SK-N-DZ (cell line): Measurements from ENCODE around the gene CSAD. TPM values are rescaled to one million over a fixed set of nuclear protein-coding genes. Genes with fewer than 3 reads are reported as not detected.

Experiments
- DNase-seq: peaks from one replicate; pipeline ENCODE4 v3.0.0-alpha.2; 2015; ENCODE audit warnings: low spot score
- polyA plus RNA-seq, 2 experiments: library from polyadenylated mRNA; depleted of rRNA; stranded (reverse); fragments of >200 nt; gene quantifications; 2 replicates each; pipeline ENCODE4 v1.2.3, GENCODE V29; 2014

CSAD gene, protein sequence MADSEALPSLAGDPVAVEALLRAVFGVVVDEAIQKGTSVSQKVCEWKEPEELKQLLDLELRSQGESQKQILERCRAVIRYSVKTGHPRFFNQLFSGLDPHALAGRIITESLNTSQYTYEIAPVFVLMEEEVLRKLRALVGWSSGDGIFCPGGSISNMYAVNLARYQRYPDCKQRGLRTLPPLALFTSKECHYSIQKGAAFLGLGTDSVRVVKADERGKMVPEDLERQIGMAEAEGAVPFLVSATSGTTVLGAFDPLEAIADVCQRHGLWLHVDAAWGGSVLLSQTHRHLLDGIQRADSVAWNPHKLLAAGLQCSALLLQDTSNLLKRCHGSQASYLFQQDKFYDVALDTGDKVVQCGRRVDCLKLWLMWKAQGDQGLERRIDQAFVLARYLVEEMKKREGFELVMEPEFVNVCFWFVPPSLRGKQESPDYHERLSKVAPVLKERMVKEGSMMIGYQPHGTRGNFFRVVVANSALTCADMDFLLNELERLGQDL
- polyA plus RNA-seq (2014; cell fraction: cytosol; rRNA removed), result 8.3 and 10.5 TPM in 2 replicates
- 54.6 and 66.7 TPM in 2 replicates for polyA plus RNA-seq (2014; cell fraction: nucleus; rRNA removed)

DNA sequence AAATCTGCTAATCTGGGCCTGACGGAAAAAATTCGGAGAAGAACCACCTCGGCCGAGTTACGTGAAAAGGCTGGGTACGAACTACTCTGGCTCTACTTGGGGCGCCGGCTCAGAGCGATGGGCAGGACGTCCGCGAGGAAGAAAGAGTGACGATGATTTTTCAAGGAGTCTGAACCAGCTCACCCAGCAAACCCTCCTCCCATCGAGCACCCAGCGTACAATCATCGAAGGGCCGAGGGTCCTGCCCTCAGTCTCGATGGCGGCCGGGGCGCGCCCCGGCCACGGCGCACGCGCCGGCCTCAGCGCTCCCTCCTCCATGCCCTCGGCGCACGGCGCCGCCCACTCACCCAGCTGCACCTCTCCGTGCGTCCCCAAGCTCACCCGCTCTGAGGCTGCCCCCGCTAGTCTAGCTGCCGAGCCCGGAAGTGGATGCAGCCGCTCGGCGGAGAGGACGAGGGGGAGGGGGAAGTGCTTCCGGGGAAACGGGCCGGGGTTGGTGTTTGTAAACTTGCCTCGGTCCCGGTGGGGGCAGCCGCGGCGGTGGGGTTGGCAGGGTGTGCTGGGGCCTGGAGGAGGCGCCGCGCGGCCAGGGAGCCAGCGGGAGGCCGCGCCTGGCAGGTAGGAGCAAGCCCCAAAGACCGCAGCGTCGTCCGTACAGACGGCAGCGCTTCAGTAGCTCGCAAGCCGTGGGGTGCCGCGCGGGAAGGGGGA lies at the start of gene CSAD, which contains the start of gene ZNF740:
TSS of gene CSAD (minus strand) at position 706 of the 711 bp plus-strand sequence. CDS start 7,455 bp downstream, outside the sequence.
TSS of gene ZNF740 (plus strand) at position 503 of the 711 bp plus-strand sequence. CDS start 1,262 bp downstream, outside the sequence.
- peak; percentile 99 for DNase-seq

DNA sequence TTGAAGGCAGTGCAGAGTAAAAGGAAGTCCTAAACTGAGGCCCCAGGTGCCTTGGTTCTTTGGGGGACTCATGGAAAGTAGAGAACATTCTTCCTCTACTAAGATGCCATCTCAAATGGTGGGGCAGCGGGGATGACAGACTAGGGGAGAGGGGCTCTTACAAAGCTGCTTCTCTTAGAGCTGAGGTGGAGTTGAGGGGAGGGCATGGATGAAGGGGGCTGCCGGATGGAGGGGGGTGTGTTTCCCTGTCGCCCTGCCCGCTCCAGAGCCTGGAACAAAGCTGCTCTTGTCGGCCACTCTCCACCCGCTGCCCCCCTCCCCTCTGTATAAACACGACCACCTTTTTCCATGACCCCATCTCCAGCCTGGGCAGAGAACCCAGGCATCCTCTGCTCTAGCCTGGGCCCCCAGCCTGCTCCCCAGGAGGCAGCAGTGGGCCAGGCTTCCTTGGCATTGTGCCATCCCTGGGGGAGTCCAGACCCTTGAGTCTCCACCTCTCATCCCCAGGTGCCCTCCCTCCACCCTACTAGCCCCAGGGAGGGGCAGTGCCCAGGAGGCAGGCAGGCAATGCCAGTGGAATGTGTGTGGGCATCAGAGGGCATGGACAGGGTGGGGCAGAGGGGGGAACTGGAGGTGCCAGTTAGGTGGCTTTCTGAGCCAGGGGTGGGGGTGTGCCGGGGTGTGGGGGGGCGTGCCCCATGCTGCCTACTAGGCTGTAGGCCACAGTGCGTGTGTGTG lies 49.6 kb upstream of the CSAD start:
- DNase-seq, result no peak

DNA sequence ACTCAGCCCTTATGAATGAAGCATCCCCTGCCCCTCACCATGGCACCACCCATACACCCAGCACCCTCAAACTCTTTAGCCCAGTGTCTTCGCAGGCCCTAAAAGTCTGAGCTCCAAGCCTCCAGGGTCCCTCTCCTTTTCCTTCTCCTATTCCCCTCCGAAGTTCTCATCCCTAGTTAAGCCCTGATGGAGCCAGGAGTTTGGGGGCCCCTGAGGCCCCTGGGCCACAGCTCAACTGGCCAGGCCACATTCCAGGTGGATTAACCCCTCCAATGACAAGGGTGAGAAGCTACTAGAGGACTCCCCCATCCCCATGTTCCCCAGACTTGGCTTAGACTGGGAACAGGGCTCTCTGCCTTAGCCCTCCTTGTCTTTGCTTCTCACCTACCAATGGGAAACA lies 48.7 kb upstream of the CSAD start:
- no peak for DNase-seq

DNA sequence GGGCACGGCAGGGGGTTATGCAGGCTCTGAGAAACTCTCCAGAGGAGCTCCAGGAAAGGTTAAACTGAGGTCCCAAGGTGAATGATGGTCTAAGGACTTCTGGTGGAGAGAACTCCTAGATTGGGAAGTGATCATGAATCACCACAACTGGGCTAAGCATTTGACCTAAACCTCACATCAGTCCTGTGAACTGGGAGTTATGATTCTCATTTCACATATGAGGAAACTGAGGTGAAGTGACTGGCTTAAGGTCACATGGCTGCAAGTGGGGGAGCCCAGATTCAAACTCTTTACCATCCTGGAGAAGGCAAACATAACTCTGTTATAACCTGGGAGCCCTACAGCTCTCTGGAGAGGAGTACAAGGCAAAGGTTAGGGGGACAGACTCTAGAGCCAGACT lies 47.1 kb upstream of the CSAD start:
- DNase-seq, result no peak

DNA sequence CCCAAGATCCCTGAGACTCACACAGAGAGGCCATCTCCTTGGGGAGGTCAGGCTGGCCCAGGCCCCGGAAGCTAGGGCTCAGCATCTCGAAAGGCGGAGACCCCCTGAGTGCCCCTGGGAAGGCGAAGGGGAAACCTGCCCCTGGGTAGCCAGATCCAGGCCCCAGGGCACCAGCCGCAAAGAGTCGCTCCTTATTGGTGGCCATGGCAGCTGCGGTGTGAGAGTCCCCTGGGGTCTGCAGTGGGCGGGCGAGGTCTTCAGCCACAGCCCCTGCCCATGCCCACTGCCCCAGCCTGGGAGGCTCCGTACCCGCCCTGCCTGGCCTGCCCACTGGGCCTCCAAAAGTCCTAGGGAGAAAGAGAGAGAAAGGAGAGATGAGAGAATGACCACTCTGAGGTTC lies 46.6 kb upstream of the CSAD start:
- no peak for DNase-seq

DNA sequence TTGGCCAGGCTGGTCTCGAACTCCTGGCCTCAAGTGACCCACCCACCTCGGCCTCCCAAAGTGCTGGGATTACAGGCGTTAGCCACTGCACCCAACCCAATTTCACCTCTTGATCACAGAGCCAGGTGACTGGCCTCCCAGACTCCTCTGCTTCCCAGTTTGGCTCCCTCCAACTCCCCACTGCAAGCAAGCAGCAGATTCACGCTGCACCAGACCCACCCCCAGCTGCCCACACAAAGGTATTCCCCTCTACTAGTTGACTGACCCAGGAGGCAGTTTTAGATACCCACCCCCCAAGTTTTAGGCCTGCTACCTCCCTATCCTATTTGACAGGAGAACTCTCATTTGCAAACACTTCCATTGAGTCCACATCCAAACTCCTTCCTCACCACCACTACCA lies 46.1 kb upstream of the CSAD start:
- DNase-seq, result no peak

DNA sequence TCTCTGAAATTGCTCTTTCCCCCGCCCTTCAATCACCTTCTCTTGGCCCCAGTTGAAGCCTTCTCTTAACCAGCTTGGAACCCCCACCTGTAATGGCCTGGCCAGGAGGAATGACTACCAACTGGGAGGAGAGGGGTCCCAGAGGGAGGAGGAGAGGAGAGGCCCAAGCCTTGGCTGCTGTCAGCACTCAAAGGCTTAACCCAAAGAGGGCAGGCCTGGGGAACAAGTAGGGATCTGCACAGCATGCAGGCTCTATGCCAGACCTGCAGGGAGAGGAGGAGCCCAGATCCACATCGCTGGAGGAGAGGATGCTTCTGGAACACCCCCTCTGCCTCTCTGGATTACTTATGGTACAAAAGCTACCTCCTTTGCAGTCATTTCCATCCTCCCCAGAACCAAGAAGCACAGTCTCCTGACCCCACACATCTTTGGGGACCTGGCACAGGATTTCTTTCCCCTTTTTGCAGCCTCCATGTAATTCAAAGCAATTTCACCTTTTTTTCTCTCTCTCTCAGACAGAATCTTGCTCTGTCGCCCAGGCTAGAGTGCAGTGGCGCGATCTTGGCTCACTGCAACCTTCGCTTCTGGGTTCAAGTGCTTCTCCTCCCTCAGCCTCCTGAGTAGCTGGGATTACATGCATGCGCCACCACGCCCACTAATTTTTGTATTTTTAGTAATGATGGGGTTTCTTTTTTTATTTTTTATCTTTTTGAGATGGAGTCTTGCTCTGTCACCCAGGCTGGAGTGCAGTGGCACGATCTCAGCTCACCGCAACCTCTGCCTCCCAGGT lies 45.1 kb upstream of the CSAD start:
- no peak for DNase-seq

DNA sequence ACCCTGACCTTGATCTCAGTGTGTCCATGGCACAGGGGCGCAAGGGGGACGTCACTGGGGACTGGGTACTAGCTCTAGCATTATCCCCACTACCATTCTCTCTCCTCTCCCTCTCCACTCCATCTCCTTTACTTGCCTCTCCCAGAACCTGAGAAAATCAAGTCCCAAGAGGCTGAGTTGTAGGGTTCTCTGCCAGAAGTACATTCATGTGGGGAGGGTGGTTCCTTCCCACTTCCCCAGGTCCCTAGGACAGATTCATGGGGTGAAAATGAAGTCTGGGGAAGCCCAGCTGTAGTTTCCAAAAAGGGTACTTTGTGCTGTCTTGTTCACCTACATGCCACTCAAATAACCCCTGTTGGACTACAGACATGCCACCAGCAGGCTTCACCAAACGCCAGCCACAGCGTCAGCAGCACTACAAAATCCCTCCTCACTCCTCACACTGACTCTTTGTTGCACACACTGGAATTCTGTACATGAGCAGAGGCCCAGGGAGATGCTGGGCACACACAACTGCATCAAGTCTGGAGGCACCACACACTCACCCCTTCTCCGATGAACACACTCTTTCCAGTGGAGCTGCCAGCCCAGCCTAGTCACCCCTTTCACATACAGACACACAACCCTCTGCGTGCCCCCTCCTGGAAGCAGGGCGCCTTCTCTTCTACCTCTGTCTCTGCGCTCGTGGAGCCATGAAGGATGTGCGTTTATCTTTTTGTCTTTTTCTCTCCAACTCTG lies 44.3 kb upstream of the CSAD start:
- DNase-seq, result no peak

DNA sequence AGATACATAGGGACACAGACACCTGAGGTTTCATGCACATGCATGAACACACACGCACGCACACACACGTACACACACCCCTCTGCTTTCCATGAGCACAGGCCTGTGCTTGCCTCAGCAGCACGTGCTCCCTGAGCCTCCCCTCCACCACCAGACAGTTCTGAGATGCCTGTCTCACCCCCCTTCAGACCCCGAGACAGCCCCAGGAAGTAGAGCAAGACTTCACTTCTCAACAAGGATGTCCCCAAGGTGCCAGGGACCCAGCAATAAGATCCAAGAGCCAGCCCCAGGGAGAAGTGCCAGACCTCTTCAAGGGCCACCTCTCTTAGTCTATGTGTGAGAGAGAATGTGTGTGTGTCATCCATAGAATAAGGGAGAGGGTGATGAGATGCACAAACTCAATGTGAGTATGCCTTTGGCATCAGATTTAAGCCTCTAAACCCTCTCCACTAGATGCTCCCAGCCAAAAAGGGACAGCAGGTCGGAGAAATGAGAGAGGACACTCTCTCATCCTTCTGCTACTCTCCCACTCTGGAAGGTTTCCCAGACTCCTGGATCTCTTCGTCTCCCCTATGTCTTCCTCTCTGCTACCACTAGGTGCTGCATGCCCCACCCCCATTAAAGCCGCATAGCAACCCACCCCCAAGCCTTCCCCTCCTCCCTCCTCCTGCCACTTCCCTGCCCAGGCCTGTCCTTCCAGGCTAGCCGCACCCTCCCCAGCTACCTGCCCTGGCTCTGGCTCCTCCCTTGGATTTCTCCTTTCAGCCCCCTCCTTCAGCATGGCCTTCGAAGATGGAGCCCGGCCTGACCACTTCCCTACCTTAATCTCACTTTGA lies 43.6 kb upstream of the CSAD start:
- peak; percentile 60 for DNase-seq

DNA sequence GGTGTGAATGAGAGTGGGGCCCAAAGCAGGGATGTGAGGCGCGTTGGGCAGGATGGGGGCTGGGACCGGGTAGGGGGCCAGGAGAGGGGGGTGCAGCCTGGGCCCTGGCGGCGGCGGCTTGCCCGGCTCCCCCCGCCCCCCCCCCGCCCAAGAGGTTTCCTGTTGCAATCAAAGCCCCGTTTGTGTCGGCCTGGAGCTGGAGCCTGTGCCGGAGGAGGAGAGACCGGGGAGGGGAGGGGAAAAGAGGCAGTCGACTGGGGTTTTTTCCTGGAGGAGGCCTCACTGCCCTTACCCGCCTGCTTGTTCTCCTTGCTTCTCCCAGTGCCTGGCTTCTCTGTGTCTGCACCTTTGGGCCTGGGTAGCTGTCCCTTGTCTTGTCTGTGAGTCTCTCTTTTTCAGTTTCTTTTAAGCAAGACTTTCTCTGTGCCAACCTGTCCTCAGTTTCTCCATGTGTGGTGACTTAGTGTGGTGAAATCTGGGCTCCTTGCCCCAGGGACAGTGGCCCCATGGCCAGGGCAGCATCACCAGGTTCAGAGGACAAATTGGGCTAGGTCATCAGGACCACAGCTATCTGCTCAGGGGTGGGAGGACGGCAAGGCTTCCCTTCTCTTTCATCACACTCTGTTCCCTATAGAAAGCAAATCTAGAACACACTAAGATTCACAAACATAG lies 42.8 kb upstream of the CSAD start:
- DNase-seq, result no peak

DNA sequence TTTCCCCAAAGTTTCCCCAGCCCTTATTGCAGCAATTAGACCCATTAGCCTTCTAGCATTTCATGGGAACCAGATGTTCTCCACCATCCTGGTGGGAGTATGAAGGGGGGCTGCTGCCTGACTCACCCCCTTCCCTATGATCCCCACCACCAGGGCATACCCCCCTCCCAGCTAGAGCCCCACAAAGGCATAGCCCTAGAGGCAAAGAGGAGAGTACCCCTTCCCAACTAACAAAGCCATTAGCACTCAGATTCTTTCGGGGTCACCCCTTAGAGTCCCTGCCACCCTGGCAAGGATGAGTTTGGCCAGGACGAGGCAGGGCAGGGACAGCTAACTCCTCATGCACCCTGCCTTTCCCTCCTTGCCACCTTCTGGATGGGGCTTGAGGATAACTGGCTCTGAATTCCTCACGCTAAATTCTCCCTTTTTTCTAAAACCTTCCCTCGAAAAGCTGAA lies 42.1 kb upstream of the CSAD start:
- DNase-seq, result no peak

DNA sequence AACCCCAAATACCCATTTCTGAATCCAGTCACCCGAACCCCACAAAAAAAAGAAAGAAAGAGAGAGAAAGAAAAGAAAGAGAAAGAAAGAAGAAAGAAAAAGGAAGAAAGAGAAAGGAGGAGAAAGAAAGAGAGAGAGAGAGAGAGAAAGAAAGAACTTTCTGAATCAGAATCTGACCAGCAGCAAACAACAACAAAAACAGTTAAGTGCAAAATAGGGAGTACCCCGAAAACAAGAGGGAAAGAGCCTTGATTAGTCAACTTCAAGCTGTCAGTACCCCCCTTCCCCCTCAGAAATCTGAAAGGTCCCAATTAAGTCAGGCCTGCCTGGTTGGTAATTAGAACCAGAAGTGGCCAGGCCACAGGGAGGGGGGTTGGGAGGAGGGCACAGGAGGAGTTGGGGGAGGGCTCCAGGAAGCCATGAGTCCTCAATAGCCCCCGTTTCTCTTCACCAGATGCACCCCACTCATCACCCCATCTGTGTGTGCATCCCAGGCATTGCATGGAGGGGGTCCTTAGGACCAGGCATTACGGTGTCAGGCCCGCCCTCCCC lies 41.5 kb upstream of the CSAD start:
- no peak for DNase-seq

DNA sequence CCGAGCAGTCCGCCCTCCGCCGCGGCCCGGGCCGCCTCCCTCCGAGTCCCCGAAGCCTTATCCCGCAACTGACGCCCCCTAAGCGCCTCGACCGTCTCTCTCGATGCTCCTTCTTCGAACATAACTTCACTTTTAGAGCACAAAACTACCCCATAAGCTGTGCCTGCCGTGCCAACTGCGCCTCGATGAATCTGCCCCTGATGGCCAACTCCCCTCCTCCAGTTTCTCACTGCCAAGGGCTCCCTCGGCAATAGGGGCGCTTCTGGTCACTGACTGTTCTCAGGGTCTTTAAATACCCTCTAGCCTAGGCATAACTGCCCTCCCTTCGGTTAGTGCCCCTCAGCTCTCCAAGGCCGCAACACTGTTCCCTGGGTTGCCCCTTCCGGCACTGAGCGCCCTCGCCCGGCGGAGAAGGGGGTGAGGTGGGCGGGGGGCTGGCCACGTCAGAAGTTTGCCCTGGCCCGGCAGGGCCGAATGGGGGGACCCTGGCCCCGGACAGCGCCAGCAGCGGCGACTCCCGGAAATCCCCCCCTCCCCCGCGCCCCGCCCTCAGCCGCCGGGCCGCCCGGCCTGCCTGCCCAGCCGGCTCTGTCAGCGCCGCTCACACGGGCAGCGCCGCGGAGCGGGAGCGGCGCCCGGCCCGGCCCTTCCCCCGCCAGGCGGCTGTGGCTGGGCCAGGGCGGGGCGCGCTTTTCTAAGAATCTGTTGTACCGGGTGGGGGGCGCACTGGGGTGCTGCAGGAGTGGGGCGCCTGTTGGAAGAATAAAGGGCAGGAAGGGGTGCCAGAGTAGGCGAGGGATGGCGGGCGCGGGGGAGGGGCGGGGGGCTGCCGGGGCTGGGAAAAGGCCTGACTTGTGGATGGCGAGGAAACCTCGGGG lies 40.7 kb upstream of the CSAD start:
- DNase-seq, result peak; percentile 33

DNA sequence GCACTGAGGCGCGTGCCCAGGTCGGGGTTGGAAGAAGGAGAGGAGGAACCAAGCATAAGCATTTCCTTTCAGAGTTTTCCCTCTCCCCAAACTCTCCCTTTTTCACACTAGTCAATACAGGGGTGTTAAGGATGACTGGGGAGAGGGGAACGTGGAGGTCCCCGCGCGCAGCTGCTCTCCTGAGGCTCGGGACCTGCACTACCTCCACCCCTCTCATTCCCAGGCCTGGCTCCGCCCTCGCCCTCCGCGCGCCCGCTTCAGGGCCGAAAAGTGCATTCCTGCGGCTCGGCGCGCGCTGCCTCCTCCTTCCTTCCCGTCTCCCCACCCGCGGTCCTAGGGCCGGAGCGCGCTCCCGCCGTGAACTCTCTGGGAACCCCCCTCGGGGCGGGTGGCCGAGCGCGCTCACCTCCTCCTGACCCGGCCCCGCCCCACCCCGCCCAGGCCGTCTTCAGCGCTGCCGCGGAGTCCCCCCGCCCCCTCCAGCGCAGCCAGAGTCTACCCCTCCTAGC lies 40.0 kb upstream of the CSAD start:
- DNase-seq, result peak; percentile 82

DNA sequence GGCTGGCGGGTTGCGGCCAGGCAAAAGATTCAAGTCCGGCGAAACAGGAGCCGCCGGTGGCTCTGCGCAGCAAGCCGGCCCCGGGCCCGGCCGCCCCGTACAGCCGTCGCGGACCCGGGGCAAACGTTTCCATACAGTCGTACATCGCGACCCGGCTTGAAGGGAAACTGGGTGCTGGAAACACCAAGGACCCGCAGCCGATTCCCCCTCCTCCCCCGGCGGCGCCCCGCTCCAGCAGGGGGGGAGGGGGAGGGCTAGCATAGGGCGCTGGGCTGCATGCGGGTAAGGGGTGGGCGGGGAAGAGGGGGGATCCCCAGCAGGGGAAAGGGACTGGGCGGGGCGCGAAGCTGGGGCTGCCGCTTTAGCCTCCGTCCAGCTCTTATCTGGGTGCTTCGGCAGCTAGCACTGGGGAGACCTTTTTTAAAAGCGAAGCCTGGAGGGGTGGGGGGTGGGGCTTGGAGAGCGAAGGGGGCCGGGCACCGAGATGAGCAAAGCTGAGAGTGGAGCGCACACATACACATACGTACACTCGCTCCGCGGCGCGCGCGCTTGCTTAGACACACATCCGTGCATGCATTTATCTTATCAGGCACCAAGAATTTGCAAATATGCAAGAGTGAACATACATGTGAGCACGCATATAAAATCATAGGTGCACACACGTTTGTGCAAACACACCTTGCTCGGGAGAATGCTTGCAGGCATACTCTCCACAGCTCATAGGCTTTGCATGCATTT lies 39.4 kb upstream of the CSAD start:
- no peak for DNase-seq

DNA sequence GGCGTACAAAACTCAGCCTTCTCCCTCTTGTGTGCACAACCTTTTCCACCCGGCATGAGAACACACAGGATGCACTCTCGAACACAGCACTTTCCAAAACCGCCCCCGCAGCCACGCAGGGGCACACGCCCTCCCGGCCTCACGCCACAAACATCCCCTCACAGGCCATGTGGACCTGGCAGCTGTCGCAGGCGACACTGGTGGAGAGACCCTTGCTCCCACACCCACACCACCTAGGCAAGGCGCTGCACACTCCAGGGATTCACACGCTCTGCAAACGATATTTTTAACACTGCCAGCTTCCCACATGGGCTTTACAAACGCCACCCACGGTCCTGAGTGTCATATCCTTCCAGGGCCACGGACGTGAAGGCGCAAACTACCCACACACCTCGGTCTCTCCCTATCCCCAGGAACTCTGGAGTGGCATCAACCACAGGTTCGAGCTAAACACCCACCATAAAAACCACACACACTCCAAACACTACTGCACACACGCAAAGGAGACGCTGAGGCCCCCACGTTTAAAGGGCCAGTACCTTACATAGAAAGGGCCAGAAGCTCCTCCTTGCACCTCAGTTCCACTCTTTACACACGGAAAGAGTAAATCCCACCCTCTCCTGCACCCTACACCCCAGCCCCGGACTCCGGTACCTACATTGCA lies 38.7 kb upstream of the CSAD start:
- DNase-seq, result no peak
